B cell (primary cell): ENCODE measurements around the gene HHLA2. TPM values are rescaled to one million over a fixed set of nuclear protein-coding genes. Genes with fewer than 3 reads are reported as not detected.

ENCODE experiments used
- ATAC-seq: fragments of 200-7000 bp; cut with Tn5 transposase; one replicate; pipeline ENCODE4 v1.10.0; 2021; ENCODE audit warnings: low read depth, mild to moderate bottlenecking, moderate number of reproducible peaks, moderate library complexity
- CTCF ChIA-PET: fragments of 350-600 bp; sonication (Branson Sonifier 250); formaldehyde crosslinking; loops from one replicate; lab custom pipeline; 2021; ENCODE audit warnings: antibody characterized with exemption, inconsistent platforms; lab: Charles Lee
- POLR2A ChIA-PET: fragments of 350-600 bp; sonication (Branson Sonifier 250); formaldehyde crosslinking; loops from one replicate; lab custom pipeline; 2021; ENCODE audit warnings: antibody characterized with exemption; lab: Charles Lee
- DNase-seq: peaks from one replicate; pipeline ENCODE4 v3.0.0; 2013
- H2AFZ ChIP-seq: 2 replicates; pipeline ENCODE4 v1.6.1; 2012; ENCODE audit warnings: mild to moderate bottlenecking, low read depth, low read length; ENCODE audit not compliant: insufficient read depth, poor library complexity, severe bottlenecking
- H3K27ac ChIP-seq, 2 donors: 1 replicate in 1 of 2; 2 replicates in 1 of 2; pipeline ENCODE4 v1.5.1; 2012 to 2013; ENCODE audit warnings: low read length in 2 of 2, mild to moderate bottlenecking in 2 of 2, moderate library complexity in 1 of 2
- H3K27me3 ChIP-seq, 4 experiments: fragments of 200-600 bp in 1 of 4; sonication (generic) in 1 of 4; replicated peaks in 1 of 4; 1 replicate in 2 of 4; 2 replicates in 2 of 4; pipeline versions ENCODE4 v1.6.1 to v1.7.0; 2013 to 2016; ENCODE audit warnings: low read length in 3 of 4, mild to moderate bottlenecking in 2 of 4, mixed read lengths in 1 of 4, moderate library complexity in 1 of 4; ENCODE audit not compliant: insufficient read depth in 4 of 4, control insufficient read depth in 3 of 4; ENCODE audit errors: control extremely low read depth in 1 of 4
- H3K36me3 ChIP-seq, 2 experiments: replicated peaks in 1 of 2; 1 replicate in 1 of 2; 2 replicates in 1 of 2; pipeline versions ENCODE4 v1.6.1 to v1.7.1; 2013; ENCODE audit warnings: low read length in 1 of 2; ENCODE audit not compliant: insufficient read depth in 2 of 2, control insufficient read depth in 1 of 2; ENCODE audit errors: control extremely low read depth in 1 of 2, extremely low read depth in 1 of 2
- H3K4me1 ChIP-seq, 2 donors: fragments of 200-600 bp in 1 of 2; sonication (generic) in 1 of 2; 1 replicate in 1 of 2; 2 replicates in 1 of 2; pipeline versions ENCODE4 v1.5.1 to v1.6.1; 2013 to 2017; ENCODE audit warnings: low read length in 2 of 2; ENCODE audit not compliant: control insufficient read depth in 2 of 2, insufficient read depth in 2 of 2
- H3K4me2 ChIP-seq: replicated peaks from 2 replicates; pipeline ENCODE3; 2012; ENCODE audit warnings: mild to moderate bottlenecking, low read depth, low read length; ENCODE audit not compliant: poor library complexity, severe bottlenecking
- H3K4me3 ChIP-seq, 5 experiments: fragments of 200-600 bp in 1 of 5; sonication (generic) in 1 of 5; 1 replicate in 3 of 5; 2 replicates in 2 of 5; pipeline versions ENCODE4 v1.5.1 to v1.7.0; 2011 to 2016; ENCODE audit warnings: low read length in 4 of 5, mild to moderate bottlenecking in 4 of 5, low read depth in 2 of 5, control low read depth in 1 of 5, moderate library complexity in 1 of 5; ENCODE audit not compliant: insufficient read depth in 1 of 5; ENCODE audit errors: control extremely low read depth in 1 of 5, extremely low read depth in 1 of 5
- H3K79me2 ChIP-seq: fragments of 200-600 bp; sonication (generic); one replicate; pipeline ENCODE4 v1.6.0; 2016; ENCODE audit warnings: low read length; ENCODE audit not compliant: control insufficient read depth, insufficient read depth
- H3K9ac ChIP-seq: fragments of 200-600 bp; sonication (generic); 2 replicates; pipeline ENCODE4 v1.6.1; 2017; ENCODE audit warnings: mild to moderate bottlenecking, low read length, moderate library complexity
- H3K9me3 ChIP-seq, 3 donors: one replicate each; pipeline versions ENCODE4 v1.6.1 to v1.7.1; 2013; ENCODE audit warnings: low read length in 2 of 3; ENCODE audit not compliant: control insufficient read depth in 2 of 3, insufficient read depth in 1 of 3; ENCODE audit errors: control extremely low read depth in 1 of 3
- H4K20me1 ChIP-seq: 2 replicates; pipeline ENCODE4 v1.6.0; 2012; ENCODE audit warnings: mild to moderate bottlenecking, low read length; ENCODE audit not compliant: insufficient read depth, control insufficient read depth, poor library complexity, severe bottlenecking
- H3K27ac Mint-ChIP-seq: one replicate; pipeline ENCODE4 v1.8.0; 2021; ENCODE audit warnings: mixed read lengths
- H3K27me3 Mint-ChIP-seq: one replicate; pipeline ENCODE4 v1.8.0; 2021; ENCODE audit warnings: mixed read lengths
- H3K4me1 Mint-ChIP-seq: one replicate; pipeline ENCODE4 v1.8.0; 2021; ENCODE audit warnings: mixed read lengths
- H3K4me3 Mint-ChIP-seq: one replicate; pipeline ENCODE4 v1.8.0; 2021; ENCODE audit warnings: mixed read lengths
- H3K9me3 Mint-ChIP-seq: one replicate; pipeline ENCODE4 v1.8.0; 2022; ENCODE audit warnings: mixed read lengths; ENCODE audit not compliant: insufficient read depth
- EZH2 ChIP-seq: IDR thresholded peaks from 2 replicates; pipeline ENCODE4 v1.6.1; 2012; ENCODE audit warnings: borderline replicate concordance, low read depth, mild to moderate bottlenecking, moderate library complexity, low read length; ENCODE audit not compliant: insufficient read depth, poor library complexity, severe bottlenecking
- WGBS: methylation state at CpG from one replicate; pipeline ENCODE4 v1.1.5; 2013; ENCODE audit warnings: missing lambda C conversion rate; ENCODE audit not compliant: insufficient coverage; 5-methylcytosine and 5-hydroxymethylcytosine counted together
- intact Hi-C: fragments of 100-400 bp; cut with micrococcal nuclease; formaldehyde crosslinking; loops from one replicate; pipeline ENCODE4 v1.10.0; 2022
- polyA plus RNA-seq: library from polyadenylated mRNA; depleted of rRNA; stranded (reverse); fragments of >200 nt; gene quantifications from 2 replicates; pipeline ENCODE4 v1.2.3, GENCODE V29; 2012
- total RNA-seq, 2 donors: library from RNA; stranded (reverse); fragments of 120-200 nt in 1 of 2; gene quantifications; 1 replicate in 1 of 2; 2 replicates in 1 of 2; pipeline versions ENCODE4 v1.2.3 to v1.2.4, GENCODE V29; 2013 to 2022
- TF ChIP-seq, protein P1 (sequence below): fragments of 200-600 bp; IDR thresholded peaks from one replicate; pipeline ENCODE4 v1.8.0; 2022; ENCODE audit warnings: antibody characterized with exemption, mild to moderate bottlenecking

The HHLA2 gene
- total and polyA plus RNA-seq, 2 donors (not counting 1 experiment from before 2014, with no cell fraction given) = 0.84 TPM

DNA sequence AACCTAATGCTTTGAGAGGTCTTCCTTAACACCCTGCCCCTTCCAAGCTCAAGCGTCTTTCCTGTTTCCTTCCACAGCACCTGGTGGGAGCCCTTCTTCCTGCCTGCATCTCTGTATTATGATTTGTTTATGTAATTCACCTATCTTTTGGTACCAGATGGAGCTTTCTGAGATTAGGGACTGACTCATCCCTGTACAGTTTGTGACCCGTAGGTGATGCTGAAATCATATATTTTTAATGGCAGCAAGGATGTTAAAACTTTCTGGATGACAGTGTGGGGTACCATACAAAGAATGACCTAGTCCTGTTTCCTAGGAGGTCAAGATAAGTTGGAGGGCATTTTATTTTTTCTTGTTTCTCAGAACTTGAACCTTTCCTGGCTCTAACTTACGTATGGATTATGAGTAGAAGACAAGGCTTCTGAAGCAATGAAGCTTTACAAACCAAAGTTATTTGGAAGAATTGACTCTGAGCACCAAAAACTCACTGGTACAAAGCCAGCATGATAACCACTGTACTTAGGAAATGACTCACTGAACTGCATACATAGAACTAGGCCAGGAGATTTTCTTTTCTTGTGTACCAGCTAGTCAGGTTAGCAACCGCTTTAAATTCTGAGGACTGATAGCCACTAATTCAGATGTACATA, 46.6 kb downstream of the HHLA2 start:
- Mint-ChIP-seq H3K9me3 (no peaks in the 10 kb centered on the region), H3K4me1 (peaks cover 44% of the 10 kb centered on the region), H3K27ac (no peak overlapping the region), H3K27me3 (no peaks in the 10 kb centered on the region), H3K4me3 (no peak overlapping the region)
- no peaks in the 10 kb centered on the region for H3K36me3 ChIP-seq
- ChIA-PET POLR2A (no interaction called here), CTCF (no interaction called here)
- no peak overlapping the region for H3K9ac ChIP-seq
- no peak overlapping the region for H3K4me3 ChIP-seq
- H3K79me2 ChIP-seq = no peaks in the 10 kb centered on the region
- H3K27me3 ChIP-seq = no peaks in the 10 kb centered on the region
- peaks cover 34 to 43% of the 10 kb centered on the region in 2 donors for H3K4me1 ChIP-seq
- DNase-seq = no peak
- 78% methylated on average over 1 of the region's 4 CpGs for WGBS
- no peak overlapping the region for H2AFZ ChIP-seq
- no peak overlapping the region for H3K4me2 ChIP-seq
- no peaks in the 10 kb centered on the region for H3K9me3 ChIP-seq
- intact Hi-C loops = no loop called here
- no peak for TF ChIP-seq EZH2
- TF ChIP-seq, protein P1, sequence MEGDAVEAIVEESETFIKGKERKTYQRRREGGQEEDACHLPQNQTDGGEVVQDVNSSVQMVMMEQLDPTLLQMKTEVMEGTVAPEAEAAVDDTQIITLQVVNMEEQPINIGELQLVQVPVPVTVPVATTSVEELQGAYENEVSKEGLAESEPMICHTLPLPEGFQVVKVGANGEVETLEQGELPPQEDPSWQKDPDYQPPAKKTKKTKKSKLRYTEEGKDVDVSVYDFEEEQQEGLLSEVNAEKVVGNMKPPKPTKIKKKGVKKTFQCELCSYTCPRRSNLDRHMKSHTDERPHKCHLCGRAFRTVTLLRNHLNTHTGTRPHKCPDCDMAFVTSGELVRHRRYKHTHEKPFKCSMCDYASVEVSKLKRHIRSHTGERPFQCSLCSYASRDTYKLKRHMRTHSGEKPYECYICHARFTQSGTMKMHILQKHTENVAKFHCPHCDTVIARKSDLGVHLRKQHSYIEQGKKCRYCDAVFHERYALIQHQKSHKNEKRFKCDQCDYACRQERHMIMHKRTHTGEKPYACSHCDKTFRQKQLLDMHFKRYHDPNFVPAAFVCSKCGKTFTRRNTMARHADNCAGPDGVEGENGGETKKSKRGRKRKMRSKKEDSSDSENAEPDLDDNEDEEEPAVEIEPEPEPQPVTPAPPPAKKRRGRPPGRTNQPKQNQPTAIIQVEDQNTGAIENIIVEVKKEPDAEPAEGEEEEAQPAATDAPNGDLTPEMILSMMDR = no peak
- H3K27ac ChIP-seq = no peak overlapping the region
- H4K20me1 ChIP-seq = no peaks in the 10 kb centered on the region
- no peak for ATAC-seq

DNA sequence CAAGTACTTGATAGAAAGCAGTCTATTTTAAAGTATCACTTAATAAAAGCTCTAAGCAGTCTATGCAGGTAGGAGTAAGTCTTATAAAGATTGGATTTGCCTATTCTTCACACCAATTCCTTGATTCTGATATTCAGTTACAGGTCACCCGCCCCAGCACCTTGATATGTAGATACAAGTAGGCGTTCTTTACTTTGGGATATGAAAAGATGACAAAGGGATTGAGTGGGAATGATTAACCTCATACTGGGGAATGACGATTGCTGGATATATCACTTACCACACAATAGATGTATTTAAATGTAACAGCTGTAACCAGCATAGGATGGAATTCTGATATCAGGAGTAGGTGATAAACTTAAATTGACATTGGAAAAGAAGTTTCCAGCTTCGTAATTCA, 47.1 kb downstream of the HHLA2 start:
- peaks cover 40% of the 10 kb centered on the region for H3K4me1 Mint-ChIP-seq
- WGBS = no CpG with 5 or more reads among the region's 4 CpGs
- Histone ChIP-seq H3K4me2 (no peak overlapping the region), H2AFZ (no peak overlapping the region), H3K9ac (no peak overlapping the region), H3K4me1 (peaks cover 30 to 39% of the 10 kb centered on the region in 2 donors), H3K79me2 (no peaks in the 10 kb centered on the region), H3K9me3 (no peaks in the 10 kb centered on the region), H3K36me3 (no peaks in the 10 kb centered on the region), H3K27ac (no peak overlapping the region), H3K27me3 (no peaks in the 10 kb centered on the region), H3K4me3 (no peak overlapping the region), H4K20me1 (no peaks in the 10 kb centered on the region)
- no peak overlapping the region for H3K4me3 Mint-ChIP-seq
- ATAC-seq = no peak
- H3K9me3 Mint-ChIP-seq = no peaks in the 10 kb centered on the region
- no peaks in the 10 kb centered on the region for H3K27me3 Mint-ChIP-seq
- POLR2A ChIA-PET = no interaction called here
- H3K27ac Mint-ChIP-seq = no peak overlapping the region
- DNase-seq = no peak
- TF ChIP-seq, protein P1 = no peak
- no peak for TF ChIP-seq EZH2
- CTCF ChIA-PET = interaction anchor here (0.9 kb wide), 1 partner anchor 415 kb away, joined by 3 read pairs; no protein-coding TSS in a partner anchor
- intact Hi-C loops = no loop called here
